Measurements from ENCODE around the gene PNPLA6. TPM values are rescaled to one million over a fixed set of nuclear protein-coding genes. Genes with fewer than 3 reads are reported as not detected.
A peak's percentile ranks its signal among the peaks of the same experiment; 100 is the strongest.

Gene PNPLA6
- total and polyA plus RNA-seq, 9 of the 15 experiments (the other 6 are each of a cell fraction or from before 2014, with no cell fraction given), result 0.07 to 30.2 (median 8.3) TPM

- TF ChIP-seq ATF1 (CRISPR knock-in tag; IDR thresholded peaks at IDR 0.05) (no peak), ATF1 (tag; IDR thresholded peaks at IDR 0.05) (no peak), ZFP36 (IDR thresholded peaks at IDR 0.05; ENCODE audit: low read depth, low read length, partially characterized antibody) (no peak), POLR2AphosphoS5 (IDR thresholded peaks at IDR 0.05; ENCODE audit: control insufficient read depth, insufficient read depth, low read depth, low read length) (no peak), BHLHE40 (IDR thresholded peaks at IDR 0.05; ENCODE audit: low read length) (no peak), TBL1XR1 (IDR thresholded peaks at IDR 0.05; ENCODE audit: low read length in 2 of 2) (no peak), PHB2 (IDR thresholded peaks at IDR 0.05; ENCODE audit: low read depth) (peak; percentile 59), SMAD3 (CRISPR knock-in tag; conservative IDR thresholded peaks at IDR 0.05) (no peak), MTA1 (IDR thresholded peaks at IDR 0.05; ENCODE audit: borderline replicate concordance) (peak; percentile 92), ZNF561 (CRISPR knock-in tag; conservative IDR thresholded peaks at IDR 0.05) (no peak), SMC3 (conservative IDR thresholded peaks at IDR 0.05; ENCODE audit: insufficient read depth, low read depth, low read length) (no peak), E2F5 (CRISPR knock-in tag; IDR thresholded peaks at IDR 0.05) (no peak), KDM1A (IDR thresholded peaks at IDR 0.05) (peak; percentile 46 to 82), FOXP1 (CRISPR knock-in tag; IDR thresholded peaks at IDR 0.05) (no peak), NRF1 (conservative IDR thresholded peaks at IDR 0.05 in 1 of 2, IDR thresholded peaks at IDR 0.05 in 1 of 2) (peak; percentile 57 to 71), ZNF407 (IDR thresholded peaks at IDR 0.05; ENCODE audit: low read depth) (no peak), SNRNP70 (optimal IDR thresholded peaks at IDR 0.05; ENCODE audit: low read depth, low read length) (no peak), NFATC3 (IDR thresholded peaks at IDR 0.05) (no peak)
- TF ChIP-seq, protein P1, sequence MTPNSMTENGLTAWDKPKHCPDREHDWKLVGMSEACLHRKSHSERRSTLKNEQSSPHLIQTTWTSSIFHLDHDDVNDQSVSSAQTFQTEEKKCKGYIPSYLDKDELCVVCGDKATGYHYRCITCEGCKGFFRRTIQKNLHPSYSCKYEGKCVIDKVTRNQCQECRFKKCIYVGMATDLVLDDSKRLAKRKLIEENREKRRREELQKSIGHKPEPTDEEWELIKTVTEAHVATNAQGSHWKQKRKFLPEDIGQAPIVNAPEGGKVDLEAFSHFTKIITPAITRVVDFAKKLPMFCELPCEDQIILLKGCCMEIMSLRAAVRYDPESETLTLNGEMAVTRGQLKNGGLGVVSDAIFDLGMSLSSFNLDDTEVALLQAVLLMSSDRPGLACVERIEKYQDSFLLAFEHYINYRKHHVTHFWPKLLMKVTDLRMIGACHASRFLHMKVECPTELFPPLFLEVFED (CRISPR knock-in tag; conservative IDR thresholded peaks at IDR 0.05), result peak; percentile 93
Measured at GRCh38 chr19:7506385-7507328, 28.9 kb upstream of the PNPLA6 start (continued).
